GM21360 (cell line): ENCODE measurements around the gene ARHGEF16.

Source experiments
- ATAC-seq: cut with Tn5 transposase; IDR thresholded peaks from one replicate; pipeline ENCODE4 v1.9.1; 2021; ENCODE audit warnings: mild to moderate bottlenecking, moderate library complexity; ENCODE audit not compliant: unreplicated experiment

Gene ARHGEF16

DNA sequence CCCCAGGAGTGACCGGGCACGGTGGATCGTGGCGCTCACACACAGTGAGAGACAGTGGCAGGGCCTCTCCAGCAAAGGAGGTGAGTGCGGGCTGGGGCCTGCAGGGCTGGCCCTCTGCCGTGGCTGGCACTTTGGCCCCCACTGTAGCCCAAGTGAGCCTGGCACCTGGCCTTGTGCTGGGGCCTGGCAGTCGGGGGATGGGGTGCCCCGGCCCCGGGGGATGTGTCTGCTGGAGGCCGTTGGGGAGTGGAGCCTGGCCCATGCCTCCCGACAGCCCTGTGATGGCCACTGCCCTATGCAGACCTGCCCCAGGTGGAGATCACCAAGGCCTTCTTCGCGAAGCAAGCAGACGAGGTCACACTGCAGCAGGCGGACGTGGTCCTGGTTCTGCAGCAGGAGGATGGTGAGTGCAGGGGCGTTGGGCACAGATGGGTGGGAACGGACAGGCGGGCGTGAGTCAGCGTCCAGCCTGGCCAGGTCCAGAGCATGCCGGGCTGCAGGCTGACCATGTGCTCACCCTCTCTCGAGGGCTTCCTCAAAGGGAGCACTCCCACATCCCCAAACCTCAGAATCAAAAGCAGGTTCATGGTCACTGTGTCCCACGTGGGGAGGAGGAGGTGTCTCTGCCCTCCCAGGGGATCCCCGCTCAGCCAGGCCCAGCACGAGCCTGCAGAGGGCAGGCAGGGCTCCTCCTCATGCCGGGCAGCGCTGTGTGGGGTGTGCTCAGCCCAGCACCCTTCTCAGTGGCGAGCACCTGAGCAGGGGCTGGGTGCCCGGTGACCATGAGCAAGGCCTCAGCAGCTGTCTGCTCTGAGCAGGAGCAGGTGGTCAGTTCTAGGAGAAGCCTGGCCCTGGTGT lies 25.3 kb downstream of the ARHGEF16 start:
- ATAC-seq = no peak

DNA sequence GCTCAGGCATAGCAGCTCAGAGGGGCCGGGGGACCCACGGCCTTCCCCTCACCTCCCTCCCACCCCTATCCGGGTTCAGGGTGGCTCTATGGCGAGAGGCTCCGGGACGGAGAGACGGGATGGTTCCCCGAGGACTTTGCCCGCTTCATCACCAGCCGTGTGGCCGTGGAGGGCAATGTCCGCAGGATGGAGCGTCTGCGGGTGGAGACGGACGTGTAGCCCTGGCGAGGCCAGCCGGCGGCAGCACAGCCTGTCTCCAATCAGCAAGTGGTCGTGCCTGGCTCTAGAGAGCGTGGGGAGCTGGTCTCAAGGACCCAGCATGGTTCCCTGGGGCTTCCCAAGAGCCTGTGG lies 25.9 kb downstream of the ARHGEF16 start:
- no peak for ATAC-seq

- no peak for ATAC-seq
These were observed 26.6 kb downstream of the ARHGEF16 start for GRCh38 chr1:3481046-3481445.

GRCh38 chr1:3481836-3482375 lies 27.4 kb downstream of the ARHGEF16 start:
- no peak for ATAC-seq

DNA sequence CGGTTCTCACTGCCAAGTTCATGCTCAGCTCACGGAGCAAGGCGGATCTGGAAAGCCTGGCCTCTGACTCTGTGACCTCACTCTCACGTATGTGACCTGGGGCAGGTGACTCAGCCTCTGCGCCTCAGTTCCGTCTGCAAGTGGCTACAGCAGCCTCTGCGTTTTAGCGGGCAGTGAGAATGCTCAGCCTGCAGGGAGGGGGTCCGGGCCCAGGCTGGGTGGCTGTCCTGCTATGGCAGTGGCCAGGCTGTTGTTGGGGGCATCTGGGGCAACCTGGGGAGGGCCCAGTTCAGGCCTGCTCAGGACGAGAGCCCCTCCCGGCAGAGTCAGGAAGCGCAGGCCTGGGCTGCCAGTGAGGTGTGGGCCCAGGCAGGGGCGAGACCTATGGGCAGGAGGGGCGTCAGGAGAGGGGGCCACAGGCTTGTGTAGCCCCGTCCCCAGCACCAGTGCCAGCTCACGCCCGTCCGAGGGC lies 27.9 kb downstream of the ARHGEF16 start:
- no peak for ATAC-seq

- ATAC-seq = no peak
These were observed 28.9 kb downstream of the ARHGEF16 start for GRCh38 chr1:3483380-3483779.

DNA sequence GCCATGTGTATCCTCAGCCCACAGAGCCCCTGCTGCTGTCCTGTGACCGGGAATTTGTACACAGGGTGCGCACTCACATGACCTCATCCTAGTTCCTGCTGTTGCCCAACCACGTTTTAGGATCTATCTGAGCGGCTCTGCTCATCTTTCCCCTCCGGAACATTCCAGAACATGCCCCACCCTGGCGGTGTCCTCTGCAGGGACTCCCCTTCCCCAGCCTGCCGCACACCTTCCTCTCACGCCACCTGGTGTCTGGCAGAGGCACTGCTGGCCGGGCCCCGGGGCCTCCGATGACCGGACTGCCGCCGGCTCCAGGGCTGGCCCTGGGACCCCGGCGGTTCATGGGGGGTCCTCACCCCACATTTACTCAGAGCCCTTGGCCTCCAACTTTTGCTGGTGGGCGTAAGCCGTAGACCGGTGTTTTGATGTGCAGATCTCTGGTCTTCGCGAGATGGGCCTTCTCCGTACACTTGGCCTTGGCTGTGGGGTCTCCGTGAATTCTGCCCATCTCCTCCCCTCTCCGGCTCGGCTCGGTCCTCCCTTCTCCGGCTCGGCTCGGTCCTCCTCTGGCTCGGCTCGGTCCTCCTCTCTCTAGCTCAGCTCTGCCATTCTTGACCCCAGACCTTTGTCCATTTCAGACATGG lies 29.5 kb downstream of the ARHGEF16 start:
- ATAC-seq = no peak

DNA sequence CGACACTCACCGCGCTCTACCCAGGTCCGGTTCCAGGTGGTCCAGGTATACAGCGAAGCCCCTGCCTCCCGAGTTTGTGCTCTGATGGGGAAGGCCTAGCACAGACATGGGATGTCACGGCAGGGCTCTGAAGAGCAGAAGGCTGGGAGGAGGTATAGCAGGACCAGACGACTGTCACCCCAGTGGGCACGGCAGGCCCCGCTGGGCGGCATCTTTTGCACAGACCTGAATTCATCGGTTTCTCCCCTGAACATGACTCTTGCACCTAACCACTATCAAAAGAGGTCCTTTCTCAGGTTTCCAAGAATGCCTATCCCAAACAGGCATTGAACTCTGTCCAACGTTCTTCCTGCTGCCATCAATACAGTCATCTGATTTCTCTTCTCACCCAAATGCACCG lies 30.6 kb downstream of the ARHGEF16 start:
- ATAC-seq = no peak

DNA sequence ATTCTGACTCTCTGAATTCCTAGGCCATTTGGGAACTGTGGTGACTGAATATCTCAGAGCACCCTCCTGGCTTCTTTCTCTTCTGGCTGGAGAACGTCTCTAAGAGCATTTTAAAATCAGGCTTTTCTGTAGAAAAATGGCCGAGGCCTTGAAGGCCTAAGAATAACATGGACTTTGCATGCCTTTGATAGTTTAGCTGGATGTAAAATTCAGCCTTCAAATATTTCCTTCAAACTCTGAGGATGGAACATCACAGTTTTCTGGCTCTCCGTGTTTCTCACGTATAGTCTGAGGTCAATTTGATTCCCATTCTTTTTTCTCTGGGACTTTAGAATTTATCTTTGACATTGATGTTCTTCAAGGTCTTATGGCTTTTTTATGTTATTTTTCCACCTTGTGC lies 34.0 kb downstream of the ARHGEF16 start:
- ATAC-seq = no peak

- no peak for ATAC-seq
These were observed 35.7 kb downstream of the ARHGEF16 start for GRCh38 chr1:3490046-3490745.

GRCh38 chr1:3491291-3492246 lies 37.1 kb downstream of the ARHGEF16 start:
- no peak for ATAC-seq

GRCh38 chr1:3492545-3493246 lies 38.2 kb downstream of the ARHGEF16 start:
- no peak for ATAC-seq

DNA sequence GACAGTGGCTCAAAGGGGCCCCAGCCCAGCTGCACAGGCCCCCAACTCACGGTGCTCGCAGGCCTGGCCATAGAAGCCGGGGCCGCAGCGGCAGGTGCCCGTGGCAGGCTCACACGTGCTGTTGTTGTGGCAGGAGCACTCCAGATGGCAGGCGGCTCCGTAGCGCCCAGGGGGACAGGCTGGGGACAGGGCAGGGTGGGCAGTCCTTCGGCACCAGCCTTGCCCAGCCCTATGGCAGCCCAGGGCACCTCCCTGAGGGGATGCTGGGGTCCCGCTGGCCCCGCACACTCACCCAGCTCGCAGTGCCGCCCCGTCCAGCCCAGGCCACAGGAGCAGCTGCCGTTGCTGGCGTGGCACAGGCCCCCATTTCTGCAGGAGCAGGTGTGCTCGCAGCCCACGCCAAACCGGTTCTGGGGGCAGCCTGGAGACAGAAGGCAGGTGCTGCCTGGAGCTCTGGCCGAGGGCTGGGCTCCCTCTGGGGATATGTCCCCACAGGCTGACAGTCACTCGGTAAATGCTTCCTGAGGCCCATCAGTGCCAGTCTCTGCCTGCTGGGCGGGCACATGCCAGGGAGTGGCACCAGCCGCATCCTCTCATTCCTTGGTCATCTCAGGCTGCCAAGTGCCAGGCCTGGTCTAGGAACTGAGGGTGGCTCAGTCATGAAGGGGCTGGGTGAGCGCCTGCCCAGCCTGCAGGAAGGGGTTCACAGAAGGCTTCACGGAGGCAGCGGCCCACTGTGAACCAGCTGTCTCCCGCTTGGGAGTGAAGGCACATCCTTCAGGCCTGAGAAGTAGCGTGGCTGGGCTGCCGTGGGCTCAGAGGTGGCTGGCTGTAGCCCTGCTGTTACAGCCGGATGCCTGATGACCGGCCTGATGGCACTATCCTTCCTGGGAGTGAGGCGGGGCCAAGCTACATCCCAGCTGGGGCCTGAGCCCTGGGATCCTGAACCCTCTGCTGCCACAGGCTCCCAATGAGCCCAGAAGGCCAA lies 40.1 kb downstream of the ARHGEF16 start:
- ATAC-seq = no peak

DNA sequence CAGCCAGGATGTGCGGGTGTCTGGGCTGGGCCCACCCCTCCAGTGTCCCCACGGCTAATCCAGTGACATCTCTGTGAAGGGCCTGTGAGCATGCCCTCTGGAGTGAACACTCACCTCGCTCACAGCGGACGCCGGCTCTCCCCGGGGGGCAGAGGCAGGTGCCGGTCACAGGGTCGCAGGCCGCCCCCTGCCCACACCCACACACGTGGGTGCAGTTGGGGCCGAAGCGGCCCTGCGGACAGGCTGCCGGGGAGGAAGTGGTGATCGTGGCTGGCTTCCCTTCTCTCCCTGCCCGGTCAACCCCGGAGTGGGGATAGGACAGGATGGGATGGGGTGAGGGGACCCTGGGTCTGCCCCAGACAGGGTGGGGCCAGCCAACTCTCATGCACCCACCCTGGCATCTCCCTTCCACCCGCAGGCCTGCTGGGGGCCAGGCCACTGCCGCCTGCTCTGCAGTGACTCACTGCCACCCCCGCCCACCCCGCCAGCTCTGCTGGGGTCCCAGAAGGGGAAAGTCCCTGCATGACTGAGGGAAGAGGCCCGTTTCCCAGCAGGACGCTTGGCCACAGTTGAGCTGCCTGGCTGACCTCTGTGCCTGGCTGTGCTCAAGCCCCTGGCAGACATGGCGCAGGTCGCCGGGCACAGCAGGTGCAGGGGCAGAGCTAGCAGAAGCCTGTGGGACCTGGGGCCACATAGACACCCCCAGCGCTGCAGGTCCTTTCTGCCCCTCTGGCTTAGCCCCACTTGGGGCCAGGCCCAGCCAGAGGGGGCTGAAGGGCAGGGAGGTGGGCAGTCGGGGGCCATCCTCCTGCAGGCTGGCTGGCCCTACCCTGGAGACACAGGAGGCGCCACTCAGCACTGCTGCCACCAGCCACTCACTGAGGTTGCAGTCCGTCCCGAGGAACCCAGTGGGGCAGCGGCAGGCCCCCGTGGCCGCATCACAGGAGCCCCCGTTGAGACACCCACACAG lies 41.6 kb downstream of the ARHGEF16 start:
- ATAC-seq = no peak

DNA sequence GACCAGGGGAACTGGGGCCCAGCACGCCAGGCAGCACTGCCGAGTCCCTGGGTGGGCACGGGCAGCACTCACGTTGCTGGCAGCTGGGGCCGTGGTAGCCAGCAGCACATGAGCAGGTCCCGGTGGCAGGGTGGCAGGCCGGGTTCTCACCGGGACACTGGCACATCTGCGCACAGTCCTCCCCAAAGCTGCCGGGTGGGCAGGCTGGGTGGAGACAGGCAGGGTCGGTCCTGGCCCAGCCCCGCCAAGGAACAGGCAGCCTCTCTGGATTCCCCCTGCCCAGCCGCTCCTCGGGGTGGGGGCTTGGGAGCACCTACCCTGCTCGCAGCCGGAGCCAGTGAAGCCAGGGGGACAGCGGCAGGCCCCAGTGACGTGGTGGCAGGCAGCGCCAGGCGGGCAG lies 42.5 kb downstream of the ARHGEF16 start:
- ATAC-seq = no peak

DNA sequence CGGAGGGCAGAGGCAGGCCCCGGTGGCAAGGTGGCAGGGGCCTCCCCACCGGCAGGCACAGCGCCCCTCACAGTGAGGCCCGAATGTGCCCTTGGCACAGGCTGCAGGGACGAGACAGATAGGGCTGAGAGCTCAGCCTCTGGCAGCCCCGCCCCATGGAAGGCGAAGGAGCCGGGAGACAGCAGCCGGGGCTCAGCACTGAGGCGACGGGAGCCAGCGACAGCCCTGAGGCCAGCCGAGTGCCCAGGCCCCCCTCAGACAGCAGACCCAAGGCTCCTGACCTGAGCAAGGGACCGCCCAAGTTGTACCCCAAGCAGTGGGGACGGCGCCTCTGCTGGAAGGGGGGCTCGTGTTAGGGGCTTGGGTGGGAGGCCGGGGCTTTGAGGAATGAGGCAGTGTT lies 43.1 kb downstream of the ARHGEF16 start:
- no peak for ATAC-seq

- no peak for ATAC-seq
These were observed 43.9 kb downstream of the ARHGEF16 start for GRCh38 chr1:3498246-3498930.
